Measurements from ENCODE around the gene MRTFA.

- TF ChIP-seq CTCF (IDR thresholded peaks at IDR 0.05) = no peak
- TF ChIP-seq POLR2AphosphoS5 (IDR thresholded peaks at IDR 0.05) = no peak
- no peak for TF ChIP-seq POLR2A (IDR thresholded peaks at IDR 0.05)
Measured at GRCh38 chr22:40641269-40641668, 4.8 kb upstream of the MRTFA start.
